Peyer's patch (tissue), 4 donors: Measurements from ENCODE around the gene XRN1. TPM values are rescaled to one million over a fixed set of nuclear protein-coding genes. Genes with fewer than 3 reads are reported as not detected.
"Not testable (repeated sequence)": the region's sequence is repeated elsewhere in the genome, so short reads cannot be mapped to it uniquely, and the experiment has no call there.

Source experiments
- DNase-seq, 3 donors: peaks; one replicate each; pipeline ENCODE4 v3.0.0-alpha.2; 2017 to 2019
- H3K27ac ChIP-seq, 4 donors: fragments of 200-600 bp; sonication (generic); one replicate each; pipeline ENCODE4 v1.5.1; 2016 to 2019
- H3K27me3 ChIP-seq, 2 donors: fragments of 200-600 bp; sonication (generic); one replicate each; pipeline ENCODE4 v1.5.1; 2019
- H3K36me3 ChIP-seq, 3 donors: fragments of 200-600 bp; sonication (generic); one replicate each; pipeline ENCODE4 v1.5.1; 2016 to 2019
- H3K4me1 ChIP-seq, 4 donors: fragments of 200-600 bp; sonication (generic); one replicate each; pipeline ENCODE4 v1.5.1; 2016 to 2019
- H3K4me3 ChIP-seq, 4 donors: fragments of 200-600 bp; sonication (generic); 1 replicate in 3 of 4; 2 replicates in 1 of 4; pipeline ENCODE4 v1.5.1; 2016 to 2019; ENCODE audit warnings: mild to moderate bottlenecking in 1 of 4
- H3K9me3 ChIP-seq, 4 donors: fragments of 200-600 bp; sonication (generic); one replicate each; pipeline ENCODE4 v1.5.1; 2016 to 2019; ENCODE audit warnings: mild to moderate bottlenecking in 1 of 4
- CTCF ChIP-seq, 6 experiments: fragments of 450-650 bp in 4 of 6; fragments of 200-600 bp in 2 of 6; sonication (generic) in 1 of 6; IDR thresholded peaks; one replicate each; pipeline ENCODE4 v1.5.1; 2017 to 2019; ENCODE audit warnings: antibody characterized with exemption in 6 of 6, mild to moderate bottlenecking in 3 of 6, moderate library complexity in 1 of 6
- POLR2A ChIP-seq, 2 donors: fragments of 450-650 bp; IDR thresholded peaks; one replicate each; pipeline ENCODE4 v1.5.1; 2017; ENCODE audit warnings: antibody characterized with exemption in 2 of 2, mild to moderate bottlenecking in 2 of 2, moderate library complexity in 2 of 2
- total RNA-seq, 4 donors: library from RNA; depleted of rRNA; stranded (reverse); fragments of >200 nt; gene quantifications; one replicate each; pipeline ENCODE4 v1.1.0, GENCODE V29; 2016

Gene XRN1
- total RNA-seq, 4 donors from 2014 or later: 74.6 to 95.2 (median 80.9) TPM

DNA sequence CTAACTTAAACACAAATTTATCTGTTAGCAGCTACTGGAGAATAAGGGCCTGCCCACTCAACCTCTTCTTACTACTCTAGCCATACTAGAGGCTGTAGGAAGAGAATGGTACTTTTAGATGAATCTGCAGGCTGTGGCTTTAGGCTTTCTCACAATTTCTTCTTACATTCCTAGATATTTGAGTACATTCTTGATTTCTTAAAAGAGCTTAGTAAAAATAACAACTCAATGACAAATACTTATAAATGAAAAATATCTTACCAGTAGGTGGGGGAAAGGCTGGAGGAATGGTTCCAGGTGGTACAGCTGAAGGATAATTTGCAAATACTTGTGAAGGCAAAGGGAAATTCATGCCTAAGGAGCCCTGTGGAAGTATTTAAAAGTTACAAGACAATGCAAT is 129.5 kb downstream of the XRN1 start:
- DNase-seq: no peak
- Histone ChIP-seq H3K4me3 (no peak overlapping the region), H3K9me3 (no peaks in the 10 kb centered on the region), H3K27me3 (no peaks in the 10 kb centered on the region), H3K4me1 (no peaks in the 10 kb centered on the region), H3K36me3 (peaks cover 0 to 47% (median 3%) of the 10 kb centered on the region in 3 donors), H3K27ac (no peak overlapping the region)
- no peak for TF ChIP-seq CTCF (IDR thresholded peaks at IDR 0.05)
- no peak for TF ChIP-seq POLR2A (IDR thresholded peaks at IDR 0.05)

GRCh38 chr3:142315978-142316388 is 131.9 kb downstream of the XRN1 start:
- H3K27me3 ChIP-seq: not testable (repeated sequence)

GRCh38 chr3:142315083-142315482 is 132.8 kb downstream of the XRN1 start:
- Histone ChIP-seq H3K27me3 (no peaks in the 10 kb centered on the region), H3K4me3 (no peak overlapping the region), H3K36me3 (peaks cover 0 to 62% (median 3%) of the 10 kb centered on the region in 3 donors), H3K4me1 (no peaks in the 10 kb centered on the region), H3K27ac (no peak overlapping the region), H3K9me3 (no peaks in the 10 kb centered on the region)
- DNase-seq: no peak
- TF ChIP-seq CTCF (IDR thresholded peaks at IDR 0.05): no peak
- no peak for TF ChIP-seq POLR2A (IDR thresholded peaks at IDR 0.05)

More at GRCh38 chr3:142315978-142316388, 131.9 kb downstream of the XRN1 start:
- peaks cover 0 to 54% (median 3%) of the 10 kb centered on the region in 3 donors for H3K36me3 ChIP-seq
- H3K4me3 ChIP-seq, DNase-seq, H3K4me1 ChIP-seq, H3K9me3 ChIP-seq, H3K27ac ChIP-seq: not testable (repeated sequence)

DNA sequence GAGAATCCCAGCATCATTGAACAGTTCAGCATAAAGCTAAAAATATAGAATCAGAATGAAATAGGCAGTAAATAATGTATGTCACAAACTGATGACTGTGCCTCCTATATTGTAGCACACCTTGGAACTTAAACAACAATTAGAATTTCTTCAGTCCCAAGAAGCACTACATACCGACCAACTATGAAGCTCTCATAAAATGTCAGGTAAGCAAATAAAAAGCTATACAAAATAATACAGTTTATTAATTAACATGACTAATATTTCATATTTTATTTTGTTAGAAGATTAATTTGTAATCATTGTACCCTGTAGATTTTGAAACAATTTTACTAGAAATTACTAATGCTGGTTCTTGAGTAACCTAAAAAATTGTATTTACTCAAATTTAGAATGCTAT is 137.4 kb downstream of the XRN1 start:
- DNase-seq: no peak
- no peak for TF ChIP-seq POLR2A (IDR thresholded peaks at IDR 0.05)
- no peak for TF ChIP-seq CTCF (IDR thresholded peaks at IDR 0.05)
- Histone ChIP-seq H3K36me3 (peaks cover 0 to 76% (median 0%) of the 10 kb centered on the region in 3 donors), H3K27ac (no peak overlapping the region), H3K27me3 (no peaks in the 10 kb centered on the region), H3K4me1 (no peaks in the 10 kb centered on the region), H3K4me3 (no peak overlapping the region), H3K9me3 (no peaks in the 10 kb centered on the region)

DNA sequence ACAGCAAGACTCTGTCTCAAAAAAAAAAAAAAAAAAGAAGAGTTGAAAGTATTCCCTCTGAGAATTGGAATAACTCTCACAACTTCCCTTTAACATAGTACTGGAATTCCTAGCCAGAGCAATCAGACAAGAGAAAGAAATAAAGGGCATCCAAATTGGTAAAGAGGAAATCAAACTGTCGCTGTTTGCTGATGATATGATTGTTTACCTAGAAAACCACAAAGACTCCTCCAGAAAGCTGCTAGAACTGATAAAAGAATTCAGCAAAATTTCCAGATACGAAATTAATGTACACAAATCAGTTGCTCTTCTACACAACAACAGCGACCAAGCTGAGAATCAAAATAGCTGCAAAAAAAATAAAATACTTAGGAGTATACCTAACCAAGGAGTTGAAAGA is 145.0 kb downstream of the XRN1 start:
- not testable (repeated sequence) for H3K27me3 ChIP-seq, DNase-seq, H3K4me3 ChIP-seq, H3K27ac ChIP-seq, H3K4me1 ChIP-seq, H3K9me3 ChIP-seq
- H3K36me3 ChIP-seq: peaks cover 0 to 33% (median 0%) of the 10 kb centered on the region in 3 donors

DNA sequence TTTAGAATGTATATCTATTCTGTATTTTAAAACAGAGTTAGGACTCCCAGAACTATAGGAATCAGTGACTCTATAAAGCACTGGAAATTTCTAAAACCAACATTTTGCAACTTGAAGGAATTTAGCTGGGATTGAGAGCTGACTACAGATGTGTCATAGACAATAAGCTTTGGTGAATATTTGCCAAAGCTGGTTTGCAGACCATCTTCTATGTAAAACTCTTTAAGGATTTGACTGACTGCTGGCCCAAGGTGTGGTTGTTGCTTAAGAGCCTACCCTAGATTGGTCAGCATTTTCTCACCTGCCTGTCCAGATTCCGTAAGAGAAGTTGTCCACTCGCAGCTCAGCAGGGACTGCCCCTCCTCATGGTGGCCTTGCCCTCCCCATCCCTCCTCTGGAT is 149.2 kb downstream of the XRN1 start:
- H3K4me3 ChIP-seq: no peak overlapping the region
- no peaks in the 10 kb centered on the region for H3K36me3 ChIP-seq
- no peaks in the 10 kb centered on the region for H3K4me1 ChIP-seq
- no peak for DNase-seq
- no peak overlapping the region for H3K27ac ChIP-seq
- no peaks in the 10 kb centered on the region for H3K9me3 ChIP-seq
- no peaks in the 10 kb centered on the region for H3K27me3 ChIP-seq
- TF ChIP-seq POLR2A (IDR thresholded peaks at IDR 0.05) (no peak), CTCF (IDR thresholded peaks at IDR 0.05) (no peak)

GRCh38 chr3:142296507-142296906 is 151.3 kb downstream of the XRN1 start:
- Histone ChIP-seq H3K27me3 (no peaks in the 10 kb centered on the region), H3K4me3 (no peak overlapping the region), H3K27ac (no peak overlapping the region), H3K36me3 (no peaks in the 10 kb centered on the region), H3K9me3 (no peaks in the 10 kb centered on the region), H3K4me1 (no peaks in the 10 kb centered on the region)
- no peak for DNase-seq
- no peak for TF ChIP-seq POLR2A (IDR thresholded peaks at IDR 0.05)
- no peak for TF ChIP-seq CTCF (IDR thresholded peaks at IDR 0.05)
